Tibial artery (tissue), 4 donors: ENCODE measurements around the gene ANKS1A.

Experiments used
- DNase-seq, 2 donors: peaks; one replicate each; pipeline ENCODE4 v3.0.0-alpha.2; 2019
- H3K27ac ChIP-seq, 2 donors: fragments of 200-600 bp; sonication (generic) in 1 of 2; 1 replicate in 1 of 2; 2 replicates in 1 of 2; pipeline ENCODE4 v1.5.1; 2018 to 2019; ENCODE audit warnings: mild to moderate bottlenecking in 1 of 2
- H3K27me3 ChIP-seq, 2 donors: fragments of 200-600 bp; sonication (generic) in 1 of 2; one replicate each; pipeline versions ENCODE4 v1.5.1 to v1.6.0; 2016 to 2019
- H3K36me3 ChIP-seq, 3 donors: fragments of 200-600 bp; sonication (generic) in 2 of 3; one replicate each; pipeline ENCODE4 v1.5.1; 2016 to 2019; ENCODE audit warnings: mild to moderate bottlenecking in 2 of 3
- H3K4me1 ChIP-seq, 4 donors: fragments of 200-600 bp; sonication (generic) in 2 of 4; 1 replicate in 3 of 4; 2 replicates in 1 of 4; pipeline ENCODE4 v1.5.1; 2016 to 2019
- H3K4me3 ChIP-seq, 2 donors: fragments of 200-600 bp; sonication (generic) in 1 of 2; 1 replicate in 1 of 2; 2 replicates in 1 of 2; pipeline ENCODE4 v1.5.1; 2018 to 2019; ENCODE audit warnings: mild to moderate bottlenecking in 2 of 2
- H3K9me3 ChIP-seq, 3 donors: fragments of 200-600 bp; sonication (generic) in 1 of 3; one replicate each; pipeline ENCODE4 v1.5.1; 2016 to 2019
- CTCF ChIP-seq, 2 experiments: fragments of 200-600 bp in 1 of 2; fragments of 450-650 bp in 1 of 2; IDR thresholded peaks; one replicate each; pipeline ENCODE4 v1.5.1; 2017 to 2019; ENCODE audit warnings: antibody characterized with exemption in 2 of 2, mild to moderate bottlenecking in 1 of 2, moderate library complexity in 1 of 2
- intact Hi-C: fragments of 100-400 bp; cut with DNase I; formaldehyde crosslinking; loops from one replicate; pipeline ENCODE4 v1.15.0; 2023; ENCODE audit warnings: low total_unique reads

ANKS1A gene

DNA sequence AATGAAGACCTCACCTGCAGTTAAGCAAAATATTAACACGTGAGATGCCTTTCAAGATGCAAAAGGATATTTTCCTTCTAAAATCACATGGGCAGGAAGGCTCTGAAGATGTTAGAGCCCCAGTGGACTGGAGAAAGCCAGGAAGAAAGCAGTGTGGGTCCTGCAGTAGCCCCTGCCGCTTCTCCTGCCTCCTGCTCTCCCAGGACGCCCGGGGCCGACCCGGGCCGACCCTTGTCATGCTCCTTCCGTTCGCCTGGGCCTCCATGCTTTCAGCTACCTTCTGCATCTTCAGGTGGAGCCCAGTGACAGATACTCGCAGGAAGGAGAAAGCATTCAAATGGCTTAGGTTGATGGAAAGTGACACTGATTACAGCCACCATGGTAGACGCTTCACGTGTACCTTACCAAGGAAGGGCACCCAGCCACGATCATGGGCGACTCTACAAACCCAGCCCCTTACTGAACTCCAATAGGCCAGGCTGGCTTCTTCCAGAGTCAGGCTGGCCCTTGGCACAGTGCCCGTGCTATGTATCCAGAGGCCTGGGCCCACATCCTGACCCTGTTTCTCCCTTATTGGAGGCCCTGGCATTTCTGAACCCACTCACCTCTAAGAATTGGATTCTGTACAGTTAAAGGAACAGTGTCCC lies 183.1 kb downstream of the ANKS1A start:
- H3K4me3 ChIP-seq, result no peak overlapping the region
- DNase-seq, result no peak
- H3K27ac ChIP-seq, result no peak overlapping the region
- TF ChIP-seq CTCF (IDR thresholded peaks at IDR 0.05), result no peak
- no peaks in the 10 kb centered on the region for H3K4me1 ChIP-seq
- intact Hi-C loops, result no loop called here
- H3K36me3 ChIP-seq, result peaks cover 24 to 62% (median 29%) of the 10 kb centered on the region in 3 donors
- no peaks in the 10 kb centered on the region for H3K27me3 ChIP-seq
- H3K9me3 ChIP-seq, result no peaks in the 10 kb centered on the region

- no peaks in the 10 kb centered on the region for H3K9me3 ChIP-seq
- DNase-seq, result no peak
- H3K27ac ChIP-seq, result no peak overlapping the region
- intact Hi-C loops, result no loop called here
- no peaks in the 10 kb centered on the region for H3K27me3 ChIP-seq
- no peaks in the 10 kb centered on the region for H3K4me1 ChIP-seq
- H3K36me3 ChIP-seq, result peaks cover 25 to 65% (median 30%) of the 10 kb centered on the region in 3 donors
- no peak for TF ChIP-seq CTCF (IDR thresholded peaks at IDR 0.05)
- no peak overlapping the region for H3K4me3 ChIP-seq
Observed at GRCh38 chr6:35072698-35073055, 183.6 kb downstream of the ANKS1A start.

- peaks cover 31 to 70% (median 35%) of the 10 kb centered on the region in 3 donors for H3K36me3 ChIP-seq
Observed at GRCh38 chr6:35073211-35073610, 184.2 kb downstream of the ANKS1A start.

GRCh38 chr6:35073766-35074471 lies 184.9 kb downstream of the ANKS1A start:
- Histone ChIP-seq H3K4me3 (no peak overlapping the region), H3K27me3 (no peaks in the 10 kb centered on the region), H3K4me1 (no peaks in the 10 kb centered on the region), H3K9me3 (no peaks in the 10 kb centered on the region), H3K36me3 (peaks cover 38 to 76% (median 42%) of the 10 kb centered on the region in 3 donors), H3K27ac (no peak overlapping the region)
- DNase-seq, result peak in 1 of 2 donors; percentile 48
- no peak for TF ChIP-seq CTCF (IDR thresholded peaks at IDR 0.05)
- intact Hi-C loops, result no loop called here

More at GRCh38 chr6:35073211-35073610, 184.2 kb downstream of the ANKS1A start:
- Histone ChIP-seq H3K4me1 (no peaks in the 10 kb centered on the region), H3K9me3 (no peaks in the 10 kb centered on the region), H3K4me3 (no peak overlapping the region), H3K27ac (no peak overlapping the region), H3K27me3 (no peaks in the 10 kb centered on the region)
- intact Hi-C loops, result no loop called here
- TF ChIP-seq CTCF (IDR thresholded peaks at IDR 0.05), result no peak
- DNase-seq, result no peak

- intact Hi-C loops, result no loop called here
- TF ChIP-seq CTCF (IDR thresholded peaks at IDR 0.05), result no peak
- H3K4me1 ChIP-seq, result no peaks in the 10 kb centered on the region
- no peak overlapping the region for H3K27ac ChIP-seq
- no peaks in the 10 kb centered on the region for H3K9me3 ChIP-seq
- no peak for DNase-seq
- H3K36me3 ChIP-seq, result peaks cover 62 to 94% (median 62%) of the 10 kb centered on the region in 3 donors
- no peaks in the 10 kb centered on the region for H3K27me3 ChIP-seq
- no peak overlapping the region for H3K4me3 ChIP-seq
Observed at GRCh38 chr6:35076997-35077712, 188.1 kb downstream of the ANKS1A start.
